K562 (cell line): ENCODE results near the gene CD46. TPM values are rescaled to one million over a fixed set of nuclear protein-coding genes. Genes with fewer than 3 reads are reported as not detected.

Experiments used
- DDX20 ChIP-seq: fragments of 450-650 bp; IDR thresholded peaks from 2 replicates; pipeline ENCODE4 v1.6.1; 2016; ENCODE audit warnings: missing genetic modification characterization, low read depth, mild to moderate bottlenecking, missing compliant biosample characterization, moderate library complexity
- EWSR1 ChIP-seq: fragments of 450-650 bp; IDR thresholded peaks from 2 replicates; pipeline ENCODE4 v1.6.1; 2018; ENCODE audit warnings: borderline replicate concordance, mild to moderate bottlenecking, low read depth, moderate library complexity; ENCODE audit not compliant: partially characterized antibody
- HNRNPL ChIP-seq: fragments of 200-400 bp; formaldehyde crosslinking; IDR thresholded peaks from 2 replicates; pipeline ENCODE4 v1.6.1; 2017; ENCODE audit warnings: low read depth, mild to moderate bottlenecking, low read length
- PHF8 ChIP-seq: fragments of 200-600 bp; sonication (generic); IDR thresholded peaks from 2 replicates; pipeline ENCODE4 v1.6.1; 2012; ENCODE audit warnings: mixed run types, mild to moderate bottlenecking, inconsistent platforms, low read length, moderate library complexity, borderline replicate concordance
- PRDM10 ChIP-seq: fragments of 450-650 bp; IDR thresholded peaks from 2 replicates; pipeline ENCODE4 v1.6.1; 2018; ENCODE audit not compliant: partially characterized antibody
- SOX6 ChIP-seq: fragments of 450-650 bp; IDR thresholded peaks from 2 replicates; pipeline ENCODE4 v1.6.1; 2014; ENCODE audit warnings: mild to moderate bottlenecking
- ZNF445 ChIP-seq: fragments of 250-450 bp; sonication (Bioruptor Pico); IDR thresholded peaks from 2 replicates; pipeline ENCODE4 v1.4.0; 2020; ENCODE audit warnings: low read depth, mild to moderate bottlenecking, moderate library complexity
- ZNF644 ChIP-seq: fragments of 200-800 bp; sonication (Bioruptor generic); IDR thresholded peaks from 2 replicates; pipeline ENCODE4 v1.6.1; 2016; ENCODE audit warnings: low read depth, missing genetic modification characterization, missing compliant biosample characterization
- polyA plus RNA-seq, 8 experiments: library from polyadenylated mRNA; depleted of rRNA in 4 of 8; stranded (reverse) in 5 of 8; unstranded in 3 of 8; fragments of >200 nt; fragmentation: Nextera tagmentation in 2 of 8; fragmentation: Illumina TruSeq in 1 of 8; extraction: Ambion mirVana in 2 of 8; extraction: Trizol in 1 of 8; gene quantifications; 2 replicates each; pipeline versions ENCODE4 v1.2.1 to v1.2.3, GENCODE V29; 2011 to 2014; ENCODE audit warnings: inconsistent platforms in 1 of 8, missing spikeins in 1 of 8
- total RNA-seq, 7 experiments: library from RNA; depleted of rRNA in 6 of 7; stranded (reverse); fragments of >200 nt in 6 of 7; fragmentation: Illumina TruSeq in 2 of 7; extraction: Trizol in 2 of 7; gene quantifications; 2 replicates each; pipeline versions ENCODE4 v1.2.1 to v1.2.3, GENCODE V29; 2011 to 2021; ENCODE audit warnings: low replicate concordance in 1 of 7
- TF ChIP-seq, protein P1 (sequence below): fragments of 200-800 bp; sonication (Bioruptor generic); IDR thresholded peaks from 2 replicates; pipeline ENCODE4 v1.6.1; 2017; ENCODE audit warnings: missing genetic modification characterization, missing compliant biosample characterization
- TF ChIP-seq, protein P2 (sequence below), 2 experiments: fragments of 450-650 bp; IDR thresholded peaks; 2 replicates each; pipeline ENCODE4 v1.6.1; 2018; ENCODE audit warnings: mild to moderate bottlenecking in 2 of 2, low read depth in 1 of 2; ENCODE audit not compliant: partially characterized antibody in 2 of 2

The CD46 gene
- total and polyA plus RNA-seq, 9 of the 15 experiments (the other 6 are each of a cell fraction or from before 2014, with no cell fraction given), result 87.9 to 374 (median 156) TPM

DNA sequence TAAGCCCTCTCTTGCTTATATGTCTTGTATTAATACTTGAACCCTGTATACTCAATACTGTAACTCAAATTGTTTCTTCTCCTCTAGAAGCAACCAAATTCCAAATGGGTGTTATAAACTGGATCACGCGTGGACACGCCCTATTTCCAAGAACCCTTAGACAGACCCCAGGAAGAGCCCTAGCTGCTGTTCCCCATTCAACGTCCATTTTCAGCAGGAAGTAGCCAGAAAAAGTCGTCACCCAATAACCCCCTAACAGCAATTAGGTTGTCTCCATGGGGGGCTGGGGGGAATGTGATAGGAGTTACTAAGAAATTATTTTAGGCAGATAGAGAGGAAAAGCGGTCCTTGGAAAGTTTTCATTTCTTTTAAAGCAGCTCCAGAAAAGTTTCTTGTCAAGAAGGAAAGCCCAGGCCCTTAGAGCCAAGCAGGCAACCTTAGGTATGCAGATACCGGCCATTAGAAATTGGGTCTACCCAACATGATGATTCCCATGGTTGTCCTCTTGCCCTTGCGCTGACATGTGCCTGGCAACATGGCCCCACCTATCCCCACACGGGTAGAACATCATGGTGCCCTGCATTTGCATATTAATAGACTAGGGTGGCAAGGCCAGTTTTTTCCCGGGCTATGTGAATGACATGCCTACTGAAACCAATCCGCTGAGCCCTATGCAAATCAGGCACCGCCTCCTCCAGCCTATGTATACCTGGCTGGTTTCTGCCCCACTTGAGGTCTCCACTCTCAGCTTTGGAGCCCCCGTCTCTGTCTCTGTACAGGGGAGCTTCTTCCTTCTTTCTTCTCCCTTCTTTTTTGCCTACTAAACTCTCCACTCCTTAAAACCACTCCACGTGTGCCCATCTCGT, 4.0 kb upstream of the CD46 start (continued):
- TF ChIP-seq EWSR1 (no peak), PRDM10 (peak; percentile 40), HNRNPL (peak; percentile 78; the same call in 1 of the 2 replicates), PHF8 (0 out of 2 replicates have a peak, but pooled peaks have one; percentile 2), SOX6 (peak; percentile 21; the same call in 1 of the 2 replicates), DDX20 (tag) (no peak), ZNF445 (CRISPR knock-in tag) (peak; percentile 79), ZNF644 (peak; percentile 68; the same call in 1 of the 2 replicates)
- TF ChIP-seq, protein P1, sequence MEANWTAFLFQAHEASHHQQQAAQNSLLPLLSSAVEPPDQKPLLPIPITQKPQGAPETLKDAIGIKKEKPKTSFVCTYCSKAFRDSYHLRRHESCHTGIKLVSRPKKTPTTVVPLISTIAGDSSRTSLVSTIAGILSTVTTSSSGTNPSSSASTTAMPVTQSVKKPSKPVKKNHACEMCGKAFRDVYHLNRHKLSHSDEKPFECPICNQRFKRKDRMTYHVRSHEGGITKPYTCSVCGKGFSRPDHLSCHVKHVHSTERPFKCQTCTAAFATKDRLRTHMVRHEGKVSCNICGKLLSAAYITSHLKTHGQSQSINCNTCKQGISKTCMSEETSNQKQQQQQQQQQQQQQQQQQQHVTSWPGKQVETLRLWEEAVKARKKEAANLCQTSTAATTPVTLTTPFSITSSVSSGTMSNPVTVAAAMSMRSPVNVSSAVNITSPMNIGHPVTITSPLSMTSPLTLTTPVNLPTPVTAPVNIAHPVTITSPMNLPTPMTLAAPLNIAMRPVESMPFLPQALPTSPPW (CRISPR knock-in tag), result 0 out of 2 replicates have a peak, but pooled peaks have one; percentile 34
- TF ChIP-seq, protein P2, sequence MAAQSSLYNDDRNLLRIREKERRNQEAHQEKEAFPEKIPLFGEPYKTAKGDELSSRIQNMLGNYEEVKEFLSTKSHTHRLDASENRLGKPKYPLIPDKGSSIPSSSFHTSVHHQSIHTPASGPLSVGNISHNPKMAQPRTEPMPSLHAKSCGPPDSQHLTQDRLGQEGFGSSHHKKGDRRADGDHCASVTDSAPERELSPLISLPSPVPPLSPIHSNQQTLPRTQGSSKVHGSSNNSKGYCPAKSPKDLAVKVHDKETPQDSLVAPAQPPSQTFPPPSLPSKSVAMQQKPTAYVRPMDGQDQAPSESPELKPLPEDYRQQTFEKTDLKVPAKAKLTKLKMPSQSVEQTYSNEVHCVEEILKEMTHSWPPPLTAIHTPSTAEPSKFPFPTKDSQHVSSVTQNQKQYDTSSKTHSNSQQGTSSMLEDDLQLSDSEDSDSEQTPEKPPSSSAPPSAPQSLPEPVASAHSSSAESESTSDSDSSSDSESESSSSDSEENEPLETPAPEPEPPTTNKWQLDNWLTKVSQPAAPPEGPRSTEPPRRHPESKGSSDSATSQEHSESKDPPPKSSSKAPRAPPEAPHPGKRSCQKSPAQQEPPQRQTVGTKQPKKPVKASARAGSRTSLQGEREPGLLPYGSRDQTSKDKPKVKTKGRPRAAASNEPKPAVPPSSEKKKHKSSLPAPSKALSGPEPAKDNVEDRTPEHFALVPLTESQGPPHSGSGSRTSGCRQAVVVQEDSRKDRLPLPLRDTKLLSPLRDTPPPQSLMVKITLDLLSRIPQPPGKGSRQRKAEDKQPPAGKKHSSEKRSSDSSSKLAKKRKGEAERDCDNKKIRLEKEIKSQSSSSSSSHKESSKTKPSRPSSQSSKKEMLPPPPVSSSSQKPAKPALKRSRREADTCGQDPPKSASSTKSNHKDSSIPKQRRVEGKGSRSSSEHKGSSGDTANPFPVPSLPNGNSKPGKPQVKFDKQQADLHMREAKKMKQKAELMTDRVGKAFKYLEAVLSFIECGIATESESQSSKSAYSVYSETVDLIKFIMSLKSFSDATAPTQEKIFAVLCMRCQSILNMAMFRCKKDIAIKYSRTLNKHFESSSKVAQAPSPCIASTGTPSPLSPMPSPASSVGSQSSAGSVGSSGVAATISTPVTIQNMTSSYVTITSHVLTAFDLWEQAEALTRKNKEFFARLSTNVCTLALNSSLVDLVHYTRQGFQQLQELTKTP (IDR thresholded peaks at IDR 0.05; ENCODE audit: low read depth in 1 of 2, partially characterized antibody in 2 of 2), result peak in 1 of 2 experiments; percentile 12
